ENCODE measurements around the gene CBX3. TPM values are rescaled to one million over a fixed set of nuclear protein-coding genes. Genes with fewer than 3 reads are reported as not detected.
A peak's percentile ranks its signal among the peaks of the same experiment; 100 is the strongest.

Gene CBX3
- total and polyA plus RNA-seq, 10 of the 15 experiments (the other 5 are each of a cell fraction or from before 2014, with no cell fraction given), result 153 to 307 (median 225) TPM

DNA sequence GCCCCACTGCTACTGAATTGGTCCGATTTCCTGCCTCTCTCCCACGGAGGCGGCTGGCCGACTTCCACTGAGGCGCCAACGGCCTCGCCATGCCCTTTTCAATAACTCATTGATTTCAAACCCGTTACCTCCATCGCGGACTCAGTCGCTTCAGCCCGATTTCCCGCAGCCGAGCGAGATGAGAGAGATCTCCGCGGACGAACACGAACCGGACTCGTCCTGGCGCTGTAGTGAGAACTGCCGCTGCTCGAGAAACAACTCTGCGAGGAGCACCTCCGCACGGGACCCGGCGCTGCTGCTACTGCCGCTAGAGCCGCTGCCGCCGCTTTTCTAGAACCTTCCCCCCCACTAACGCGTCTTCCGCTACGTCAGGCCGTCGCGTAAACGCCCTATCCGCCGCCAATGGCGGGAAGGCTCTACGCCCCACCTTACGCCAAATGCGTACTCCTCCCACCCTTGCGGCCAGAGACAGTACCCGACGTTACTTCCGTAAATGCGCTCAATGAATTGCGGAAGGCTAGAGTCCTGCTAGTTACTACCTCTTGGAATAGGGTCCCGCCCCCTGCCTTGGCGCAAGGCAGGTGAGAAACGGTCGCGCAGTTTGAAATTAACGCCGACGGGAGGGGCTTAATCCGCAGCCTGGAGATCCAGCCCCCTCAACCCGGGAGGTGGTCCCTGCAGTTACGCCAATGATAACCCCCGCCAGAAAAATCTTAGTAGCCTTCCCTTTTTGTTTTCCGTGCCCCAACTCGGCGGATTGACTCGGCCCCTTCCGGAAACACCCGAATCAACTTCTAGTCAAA is 900 bp upstream of the CBX3 start, which contains the start of gene HNRNPA2B1 (continued):
- TF ChIP-seq, protein P1, sequence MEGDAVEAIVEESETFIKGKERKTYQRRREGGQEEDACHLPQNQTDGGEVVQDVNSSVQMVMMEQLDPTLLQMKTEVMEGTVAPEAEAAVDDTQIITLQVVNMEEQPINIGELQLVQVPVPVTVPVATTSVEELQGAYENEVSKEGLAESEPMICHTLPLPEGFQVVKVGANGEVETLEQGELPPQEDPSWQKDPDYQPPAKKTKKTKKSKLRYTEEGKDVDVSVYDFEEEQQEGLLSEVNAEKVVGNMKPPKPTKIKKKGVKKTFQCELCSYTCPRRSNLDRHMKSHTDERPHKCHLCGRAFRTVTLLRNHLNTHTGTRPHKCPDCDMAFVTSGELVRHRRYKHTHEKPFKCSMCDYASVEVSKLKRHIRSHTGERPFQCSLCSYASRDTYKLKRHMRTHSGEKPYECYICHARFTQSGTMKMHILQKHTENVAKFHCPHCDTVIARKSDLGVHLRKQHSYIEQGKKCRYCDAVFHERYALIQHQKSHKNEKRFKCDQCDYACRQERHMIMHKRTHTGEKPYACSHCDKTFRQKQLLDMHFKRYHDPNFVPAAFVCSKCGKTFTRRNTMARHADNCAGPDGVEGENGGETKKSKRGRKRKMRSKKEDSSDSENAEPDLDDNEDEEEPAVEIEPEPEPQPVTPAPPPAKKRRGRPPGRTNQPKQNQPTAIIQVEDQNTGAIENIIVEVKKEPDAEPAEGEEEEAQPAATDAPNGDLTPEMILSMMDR (IDR thresholded peaks at IDR 0.05 in 2 of 3, conservative IDR thresholded peaks at IDR 0.05 in 1 of 3; ENCODE audit: control insufficient read depth in 2 of 3, extremely low read depth in 1 of 3, insufficient read depth in 1 of 3, low read depth in 3 of 3, low read length in 3 of 3), result no peak
- TF ChIP-seq EZH2 (IDR thresholded peaks at IDR 0.05; ENCODE audit: borderline replicate concordance, control insufficient read depth, low read depth, low read length) (no peak), IKZF2 (IDR thresholded peaks at IDR 0.05) (no peak), SP1 (IDR thresholded peaks at IDR 0.05; ENCODE audit: low read depth, low read length) (peak; percentile 41), YY1 (IDR thresholded peaks at IDR 0.05; ENCODE audit: low read depth, low read length) (no peak), MTA2 (IDR thresholded peaks at IDR 0.05; ENCODE audit: low read depth) (no peak), POLR2AphosphoS2 (IDR thresholded peaks at IDR 0.05; ENCODE audit: low read depth, low read length) (peak; percentile 100), BCL11A (IDR thresholded peaks at IDR 0.05; ENCODE audit: low read depth, low read length) (peak; percentile 15; the same call in 1 of the 2 replicates), CHD4 (IDR thresholded peaks at IDR 0.05) (no peak), BACH1 (IDR thresholded peaks at IDR 0.05; ENCODE audit: borderline replicate concordance) (peak; percentile 76), TCF3 (IDR thresholded peaks at IDR 0.05; ENCODE audit: borderline replicate concordance, insufficient read depth, low read depth, low read length) (peak; percentile 90; the same call in 1 of the 2 replicates), MXI1 (IDR thresholded peaks at IDR 0.05; ENCODE audit: low read depth, low read length) (0 out of 2 replicates have a peak, but pooled peaks have one; percentile 45), SMAD1 (IDR thresholded peaks at IDR 0.05; ENCODE audit: low read depth, partially characterized antibody) (peak; percentile 98)
- TF ChIP-seq, protein P2, sequence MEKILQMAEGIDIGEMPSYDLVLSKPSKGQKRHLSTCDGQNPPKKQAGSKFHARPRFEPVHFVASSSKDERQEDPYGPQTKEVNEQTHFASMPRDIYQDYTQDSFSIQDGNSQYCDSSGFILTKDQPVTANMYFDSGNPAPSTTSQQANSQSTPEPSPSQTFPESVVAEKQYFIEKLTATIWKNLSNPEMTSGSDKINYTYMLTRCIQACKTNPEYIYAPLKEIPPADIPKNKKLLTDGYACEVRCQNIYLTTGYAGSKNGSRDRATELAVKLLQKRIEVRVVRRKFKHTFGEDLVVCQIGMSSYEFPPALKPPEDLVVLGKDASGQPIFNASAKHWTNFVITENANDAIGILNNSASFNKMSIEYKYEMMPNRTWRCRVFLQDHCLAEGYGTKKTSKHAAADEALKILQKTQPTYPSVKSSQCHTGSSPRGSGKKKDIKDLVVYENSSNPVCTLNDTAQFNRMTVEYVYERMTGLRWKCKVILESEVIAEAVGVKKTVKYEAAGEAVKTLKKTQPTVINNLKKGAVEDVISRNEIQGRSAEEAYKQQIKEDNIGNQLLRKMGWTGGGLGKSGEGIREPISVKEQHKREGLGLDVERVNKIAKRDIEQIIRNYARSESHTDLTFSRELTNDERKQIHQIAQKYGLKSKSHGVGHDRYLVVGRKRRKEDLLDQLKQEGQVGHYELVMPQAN (conservative IDR thresholded peaks at IDR 0.05), result peak; percentile 85
- TF ChIP-seq, protein P3, sequence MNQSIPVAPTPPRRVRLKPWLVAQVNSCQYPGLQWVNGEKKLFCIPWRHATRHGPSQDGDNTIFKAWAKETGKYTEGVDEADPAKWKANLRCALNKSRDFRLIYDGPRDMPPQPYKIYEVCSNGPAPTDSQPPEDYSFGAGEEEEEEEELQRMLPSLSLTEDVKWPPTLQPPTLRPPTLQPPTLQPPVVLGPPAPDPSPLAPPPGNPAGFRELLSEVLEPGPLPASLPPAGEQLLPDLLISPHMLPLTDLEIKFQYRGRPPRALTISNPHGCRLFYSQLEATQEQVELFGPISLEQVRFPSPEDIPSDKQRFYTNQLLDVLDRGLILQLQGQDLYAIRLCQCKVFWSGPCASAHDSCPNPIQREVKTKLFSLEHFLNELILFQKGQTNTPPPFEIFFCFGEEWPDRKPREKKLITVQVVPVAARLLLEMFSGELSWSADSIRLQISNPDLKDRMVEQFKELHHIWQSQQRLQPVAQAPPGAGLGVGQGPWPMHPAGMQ (IDR thresholded peaks at IDR 0.05; ENCODE audit: borderline replicate concordance), result no peak
- TF ChIP-seq, protein P4, sequence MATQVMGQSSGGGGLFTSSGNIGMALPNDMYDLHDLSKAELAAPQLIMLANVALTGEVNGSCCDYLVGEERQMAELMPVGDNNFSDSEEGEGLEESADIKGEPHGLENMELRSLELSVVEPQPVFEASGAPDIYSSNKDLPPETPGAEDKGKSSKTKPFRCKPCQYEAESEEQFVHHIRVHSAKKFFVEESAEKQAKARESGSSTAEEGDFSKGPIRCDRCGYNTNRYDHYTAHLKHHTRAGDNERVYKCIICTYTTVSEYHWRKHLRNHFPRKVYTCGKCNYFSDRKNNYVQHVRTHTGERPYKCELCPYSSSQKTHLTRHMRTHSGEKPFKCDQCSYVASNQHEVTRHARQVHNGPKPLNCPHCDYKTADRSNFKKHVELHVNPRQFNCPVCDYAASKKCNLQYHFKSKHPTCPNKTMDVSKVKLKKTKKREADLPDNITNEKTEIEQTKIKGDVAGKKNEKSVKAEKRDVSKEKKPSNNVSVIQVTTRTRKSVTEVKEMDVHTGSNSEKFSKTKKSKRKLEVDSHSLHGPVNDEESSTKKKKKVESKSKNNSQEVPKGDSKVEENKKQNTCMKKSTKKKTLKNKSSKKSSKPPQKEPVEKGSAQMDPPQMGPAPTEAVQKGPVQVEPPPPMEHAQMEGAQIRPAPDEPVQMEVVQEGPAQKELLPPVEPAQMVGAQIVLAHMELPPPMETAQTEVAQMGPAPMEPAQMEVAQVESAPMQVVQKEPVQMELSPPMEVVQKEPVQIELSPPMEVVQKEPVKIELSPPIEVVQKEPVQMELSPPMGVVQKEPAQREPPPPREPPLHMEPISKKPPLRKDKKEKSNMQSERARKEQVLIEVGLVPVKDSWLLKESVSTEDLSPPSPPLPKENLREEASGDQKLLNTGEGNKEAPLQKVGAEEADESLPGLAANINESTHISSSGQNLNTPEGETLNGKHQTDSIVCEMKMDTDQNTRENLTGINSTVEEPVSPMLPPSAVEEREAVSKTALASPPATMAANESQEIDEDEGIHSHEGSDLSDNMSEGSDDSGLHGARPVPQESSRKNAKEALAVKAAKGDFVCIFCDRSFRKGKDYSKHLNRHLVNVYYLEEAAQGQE (IDR thresholded peaks at IDR 0.05; ENCODE audit: low read depth, low read length), result no peak

Measured in GM12878 (cell line).